GF-D8 (cell line): ENCODE measurements around the gene PUM1.
"Not testable (repeated sequence)": the region's sequence is repeated elsewhere in the genome, so short reads cannot be mapped to it uniquely, and the experiment has no call there.

Experiments
- DNase-seq: peaks from one replicate; lab custom pipeline; 2025; lab: John Stamatoyannopoulos, UW

PUM1 gene

DNA sequence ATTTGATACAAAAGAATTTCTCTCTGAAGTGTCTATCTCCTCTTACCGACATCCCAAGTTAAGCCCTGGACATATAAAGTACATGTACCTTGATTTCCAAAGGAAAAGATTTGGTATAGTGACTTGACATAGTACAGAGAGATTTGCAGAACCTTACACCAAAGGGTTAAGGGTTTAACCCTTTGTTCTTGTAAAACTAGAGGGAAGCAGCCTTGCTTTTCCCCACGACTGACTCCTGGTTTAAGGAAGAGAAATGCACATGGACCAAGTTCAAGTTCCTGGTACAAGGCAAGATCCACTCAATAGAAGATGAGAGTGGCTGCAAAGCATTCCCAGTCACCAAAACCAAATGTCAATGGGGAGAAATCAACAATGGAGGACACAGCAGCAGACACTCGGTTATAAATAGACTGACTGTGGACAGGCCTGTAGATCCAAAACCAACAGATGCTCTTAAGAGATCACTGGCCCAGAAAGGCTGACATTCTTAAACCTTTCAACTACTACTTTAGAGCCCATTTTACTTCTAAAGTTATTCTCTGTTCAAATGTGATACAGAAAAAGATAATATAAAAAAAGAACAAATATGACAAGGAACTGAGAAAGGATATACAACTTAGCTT lies 69.4 kb downstream of the PUM1 start:
- no peak for DNase-seq

DNA sequence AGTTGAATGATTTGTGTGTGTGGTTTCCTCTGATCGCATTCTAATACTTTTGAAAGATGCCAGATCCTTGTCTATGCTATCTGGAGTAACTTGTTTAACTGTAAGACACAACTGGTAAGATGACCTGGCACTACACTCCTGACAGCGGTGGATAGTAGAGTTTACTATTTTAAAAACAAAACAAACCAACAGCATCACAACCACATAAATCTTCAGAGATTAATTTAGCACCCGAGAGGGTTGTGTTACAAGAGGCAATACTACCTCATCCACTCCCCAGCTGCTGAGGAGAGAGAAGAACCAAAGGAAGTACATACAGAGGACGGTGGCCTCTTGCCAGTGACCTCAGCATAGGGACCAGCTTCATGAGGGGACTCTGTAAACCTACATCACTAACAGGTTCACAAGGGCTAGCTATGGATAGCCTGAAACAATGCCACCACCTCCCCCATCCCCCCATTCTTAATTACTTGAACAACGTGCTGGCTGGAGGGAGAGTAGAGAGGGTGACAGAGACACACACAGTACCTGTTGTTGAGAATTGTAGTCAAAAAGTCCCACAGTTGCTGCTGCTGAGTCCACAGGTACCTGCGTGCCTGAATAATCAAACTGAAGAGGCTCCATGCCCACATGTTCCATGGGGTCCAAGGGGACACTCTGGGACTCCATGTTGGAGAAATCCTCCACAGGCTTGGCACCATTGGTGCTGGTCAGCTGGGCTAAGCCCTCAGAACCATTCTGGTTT lies 73.5 kb downstream of the PUM1 start:
- DNase-seq = no peak

DNA sequence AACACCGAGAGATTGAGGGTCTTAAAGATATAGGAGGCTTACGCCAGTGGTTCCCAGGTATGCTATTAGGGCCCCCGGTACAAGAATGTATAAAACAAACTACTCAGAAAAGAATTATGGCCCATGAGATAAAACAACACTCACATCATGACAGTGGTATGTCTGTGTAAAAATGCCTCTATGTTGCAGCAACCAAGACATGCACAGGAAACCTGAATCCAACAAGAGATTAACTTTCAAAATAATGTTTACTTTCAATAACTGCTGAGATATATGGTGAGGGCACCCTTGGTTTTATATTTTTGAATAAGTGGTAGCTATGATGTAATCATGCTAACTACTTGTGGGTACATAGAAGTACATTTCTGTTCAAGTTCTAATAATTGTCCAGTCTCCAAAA lies 74.9 kb downstream of the PUM1 start:
- no peak for DNase-seq

DNA sequence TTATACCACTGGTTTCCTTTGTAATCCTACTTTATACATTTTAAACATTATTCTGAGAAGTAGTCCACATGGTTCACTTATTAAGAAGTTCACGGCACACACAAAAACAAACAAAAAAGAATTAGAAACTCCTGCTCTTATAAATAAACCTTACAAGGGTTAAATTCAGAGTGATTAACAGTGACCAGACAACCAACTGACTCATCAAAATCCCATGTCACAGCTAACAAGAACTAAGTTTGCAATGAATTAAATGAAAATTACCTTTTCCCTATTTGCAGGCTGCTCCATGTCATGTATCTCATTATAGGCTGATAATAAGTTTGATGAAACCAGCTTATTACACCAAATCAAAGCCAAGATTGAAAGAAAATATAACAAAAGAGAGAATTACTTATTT lies 77.5 kb downstream of the PUM1 start:
- DNase-seq = no peak

DNA sequence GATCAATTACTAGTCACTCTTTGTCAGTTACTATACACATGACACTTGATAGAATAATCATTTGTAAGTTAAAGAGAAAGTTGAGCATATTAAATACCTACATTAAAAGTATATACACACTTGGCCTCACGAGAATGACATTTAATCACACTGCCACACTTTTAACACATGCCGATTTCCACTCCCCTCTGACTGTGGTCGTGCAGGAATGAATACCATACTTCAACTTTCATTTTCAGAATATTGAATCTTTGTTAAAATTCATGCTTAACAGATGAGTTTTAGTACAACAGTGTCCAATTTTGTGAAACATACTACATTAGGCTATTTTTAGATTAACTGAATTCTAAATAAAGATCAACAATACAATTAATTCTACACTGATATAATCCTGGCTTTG lies 78.8 kb downstream of the PUM1 start:
- DNase-seq = no peak

DNA sequence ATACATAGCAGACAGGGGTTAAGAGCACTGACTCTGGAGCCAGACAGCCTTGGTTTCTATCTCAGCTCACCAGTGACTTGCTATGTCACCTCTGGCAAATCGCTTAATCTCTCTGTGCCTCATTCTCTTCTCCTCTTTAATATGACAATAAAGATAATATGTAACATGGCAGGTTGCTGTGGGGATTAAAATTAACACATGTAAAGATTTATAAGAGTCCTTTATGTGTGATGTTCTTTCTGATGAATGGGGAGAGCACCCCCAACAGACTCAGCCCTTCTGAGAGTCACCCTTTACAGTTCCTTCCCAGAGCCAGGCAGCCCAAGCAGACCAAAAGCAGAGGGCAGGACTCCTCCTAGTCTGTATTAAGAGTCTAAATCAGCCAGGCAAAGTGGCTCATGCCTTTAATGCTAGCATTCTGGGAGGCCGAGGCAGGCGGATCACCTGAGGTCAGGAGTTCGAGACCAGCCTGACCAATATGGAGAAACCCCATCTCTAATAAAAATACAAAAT lies 80.5 kb downstream of the PUM1 start:
- DNase-seq = no peak

DNA sequence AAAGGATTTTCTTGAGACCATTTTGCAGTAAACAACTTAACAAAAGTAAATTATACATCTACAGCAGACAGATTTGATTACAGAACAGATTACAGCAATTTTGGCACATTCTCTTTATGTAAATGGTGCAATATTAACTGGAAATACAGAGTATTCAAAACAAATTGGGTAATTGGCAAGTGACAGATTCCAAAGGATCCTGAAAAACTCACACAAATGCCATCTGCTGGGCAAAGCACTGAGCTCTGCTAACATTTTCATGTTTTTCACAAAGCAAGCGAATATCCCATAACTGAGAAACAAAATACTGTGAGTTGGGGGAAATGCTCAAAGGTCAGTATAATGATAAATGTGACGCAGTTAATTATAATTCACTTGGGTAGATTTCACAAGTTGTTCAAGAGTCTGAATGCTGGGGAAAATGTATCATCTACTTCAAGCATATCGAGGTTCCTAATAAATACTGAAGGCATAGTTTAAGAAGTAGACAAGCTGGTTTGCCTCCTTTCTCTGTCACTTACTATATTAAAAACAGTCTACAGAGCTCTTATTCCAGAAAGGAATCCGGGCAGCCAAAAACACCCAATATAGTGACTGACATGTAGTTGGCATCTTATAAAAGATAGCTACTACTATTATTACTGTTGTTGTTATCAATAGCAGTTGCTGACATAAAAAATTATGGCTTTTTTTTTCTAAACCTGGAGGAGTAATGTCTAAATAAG lies 81.2 kb downstream of the PUM1 start:
- DNase-seq = no peak

DNA sequence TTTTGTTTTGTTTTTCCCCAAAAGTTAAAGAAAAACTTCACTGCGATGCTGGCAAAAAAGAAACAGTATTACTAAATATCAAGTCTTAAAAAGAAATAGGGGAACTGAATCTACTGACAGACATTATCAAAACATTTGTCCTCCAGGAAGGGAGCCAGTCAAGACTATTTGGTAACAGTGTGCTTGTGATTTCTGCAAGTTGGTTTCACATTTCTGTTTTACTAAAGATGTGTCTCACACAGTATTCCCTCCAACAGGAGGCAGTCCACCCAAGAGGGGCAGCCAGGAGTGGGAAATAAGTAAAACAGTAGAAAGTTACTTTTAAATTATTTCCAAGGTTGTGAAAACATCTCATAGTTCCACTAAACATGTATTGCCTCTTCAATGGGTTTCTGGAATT lies 82.6 kb downstream of the PUM1 start:
- no peak for DNase-seq

DNA sequence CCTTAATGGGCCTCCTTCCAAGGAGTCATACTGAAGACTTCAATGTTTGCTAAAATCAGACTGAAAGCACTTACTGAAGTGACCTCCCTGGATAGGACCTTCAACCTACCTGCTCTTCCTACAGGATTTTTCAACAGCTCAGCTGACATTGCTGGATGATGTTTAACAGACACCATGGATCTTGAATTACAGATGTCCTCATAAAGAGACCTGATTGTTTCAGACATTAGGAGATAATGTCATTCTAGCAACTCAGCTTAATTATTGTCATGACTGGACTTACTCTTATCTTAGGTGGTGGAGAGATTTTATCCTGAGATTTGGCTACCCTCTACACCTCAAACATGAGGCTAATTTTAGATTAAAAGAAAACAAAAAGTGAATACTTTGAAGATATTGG lies 83.1 kb downstream of the PUM1 start:
- no peak for DNase-seq

DNA sequence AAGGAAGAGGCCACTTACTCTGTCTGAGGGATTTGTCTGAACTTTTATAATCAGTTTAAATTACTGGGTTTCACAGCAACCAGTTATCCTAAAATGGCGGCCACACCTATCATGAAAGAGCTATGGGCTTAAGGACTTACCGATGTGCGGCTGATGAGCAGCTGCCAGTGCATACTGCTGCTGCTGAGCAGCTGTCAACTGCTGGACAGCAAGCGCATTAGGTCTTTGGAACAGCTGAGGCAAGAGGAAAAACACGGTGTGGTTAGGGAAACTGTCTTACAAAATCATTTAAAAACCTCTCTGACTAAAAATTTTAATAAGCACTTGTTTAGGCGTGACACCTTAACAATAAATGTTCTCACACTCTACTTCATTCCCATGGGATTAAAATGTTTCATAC lies 84.3 kb downstream of the PUM1 start:
- DNase-seq = no peak

DNA sequence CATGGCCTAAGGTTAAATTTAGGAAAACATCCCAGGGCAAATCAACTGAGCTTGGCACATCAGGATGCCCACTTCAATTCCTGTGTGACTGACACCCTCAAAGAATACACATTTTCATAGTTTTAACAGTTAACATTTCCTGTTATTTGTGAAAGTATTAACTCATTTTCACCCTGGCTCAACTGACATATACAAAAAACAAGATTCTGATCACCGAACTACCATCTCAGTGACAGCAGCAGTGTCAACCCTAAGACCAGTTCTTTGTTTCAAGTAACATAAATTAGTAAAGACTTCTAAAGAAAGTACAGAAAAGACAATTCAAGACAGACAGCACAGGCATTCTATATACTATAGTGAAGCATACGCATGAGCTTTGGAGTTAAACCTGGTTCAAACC lies 88.0 kb downstream of the PUM1 start:
- no peak for DNase-seq

DNA sequence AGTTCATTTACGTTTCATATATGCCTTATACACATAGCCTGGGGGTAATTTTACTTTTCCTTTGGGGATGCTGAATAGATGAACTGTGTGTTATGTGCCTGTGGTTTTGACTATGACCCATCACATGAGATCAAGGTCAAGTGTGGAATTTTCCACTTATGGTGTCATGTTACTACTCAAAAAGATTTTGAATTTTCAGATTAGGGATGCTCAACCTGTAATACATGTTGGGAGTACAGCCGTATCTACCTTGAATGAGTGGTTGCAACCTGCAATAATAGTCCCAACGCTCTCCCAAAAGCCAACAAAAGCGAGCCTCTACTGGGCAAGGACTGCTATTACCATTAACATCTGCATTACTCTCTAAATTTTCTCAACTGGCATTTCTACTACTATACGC lies 88.4 kb downstream of the PUM1 start:
- no peak for DNase-seq

DNA sequence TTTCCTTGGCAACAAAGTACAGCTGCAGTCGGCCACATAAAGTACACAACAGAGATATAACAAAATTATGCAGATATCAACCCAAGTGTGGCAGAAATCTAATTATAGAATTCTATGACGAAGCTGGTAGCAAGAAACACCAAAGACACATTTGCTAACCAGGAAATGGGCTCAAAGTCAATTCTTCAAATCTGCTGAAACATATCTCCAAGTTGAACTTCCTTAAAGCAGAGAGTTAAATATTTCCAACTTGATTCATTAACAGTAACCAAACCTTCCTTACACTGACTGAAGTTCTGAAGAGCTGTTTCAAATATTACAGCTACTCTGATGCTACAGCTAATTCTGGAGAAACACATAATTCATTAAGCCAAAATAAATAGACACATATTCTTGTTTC lies 89.4 kb downstream of the PUM1 start:
- DNase-seq = no peak

DNA sequence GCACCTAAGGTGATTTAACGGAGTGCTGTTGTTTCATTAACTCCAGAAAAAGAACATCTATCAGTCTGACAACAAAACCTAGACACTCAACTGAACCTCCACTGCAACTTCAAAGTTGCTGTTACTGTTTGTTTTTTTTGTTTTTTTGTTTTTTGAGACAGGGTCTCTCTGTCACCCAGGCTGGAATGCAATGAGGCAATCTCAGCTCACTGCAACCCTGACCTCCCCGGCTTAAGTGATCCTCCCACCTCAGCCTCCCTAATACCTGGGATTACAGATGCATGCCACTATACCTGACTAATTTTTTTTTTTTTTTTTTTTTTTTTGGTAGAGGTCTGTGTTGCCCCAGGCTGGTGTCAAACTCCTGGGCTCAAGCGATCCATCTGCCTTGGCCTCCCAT lies 90.3 kb downstream of the PUM1 start:
- DNase-seq = no peak

DNA sequence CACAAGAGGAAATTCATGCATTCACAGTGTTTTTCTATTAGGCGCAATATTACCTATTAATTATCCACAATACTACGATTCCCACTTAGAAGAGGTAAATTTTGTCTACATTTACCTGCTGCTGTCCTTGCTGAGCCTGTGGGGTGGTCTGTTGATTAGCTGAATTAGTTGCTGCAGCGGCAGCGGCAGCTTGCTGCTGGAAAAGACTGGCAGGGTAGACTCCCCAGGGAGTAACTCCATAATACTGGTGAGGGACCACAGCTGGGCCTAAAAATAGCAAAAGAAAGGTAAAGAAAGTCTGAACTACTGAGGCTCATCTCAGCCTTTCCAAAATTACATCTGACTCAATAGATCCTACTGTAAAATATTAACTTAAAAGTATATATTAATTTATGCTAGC lies 91.0 kb downstream of the PUM1 start:
- DNase-seq = no peak

DNA sequence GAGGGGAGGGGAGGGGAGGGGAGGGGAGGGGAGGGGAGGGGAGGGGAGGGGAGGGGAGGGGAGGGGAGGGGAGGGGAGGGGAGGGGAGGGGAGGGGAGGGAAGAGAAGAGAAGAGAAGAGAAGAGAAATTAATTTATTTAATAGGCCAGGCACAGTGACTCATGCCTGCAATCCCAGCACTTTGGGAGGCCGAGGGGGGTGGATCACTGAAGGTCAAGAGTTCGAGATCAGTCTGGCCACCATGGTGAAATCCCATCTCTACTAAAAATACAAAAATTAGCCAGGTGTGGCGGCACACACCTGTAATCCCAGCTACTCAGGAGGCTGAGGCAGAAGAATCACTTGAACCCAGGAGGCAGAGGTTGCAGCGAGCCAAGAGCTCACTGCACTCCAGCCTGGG lies 93.2 kb downstream of the PUM1 start:
- DNase-seq = not testable (repeated sequence)

DNA sequence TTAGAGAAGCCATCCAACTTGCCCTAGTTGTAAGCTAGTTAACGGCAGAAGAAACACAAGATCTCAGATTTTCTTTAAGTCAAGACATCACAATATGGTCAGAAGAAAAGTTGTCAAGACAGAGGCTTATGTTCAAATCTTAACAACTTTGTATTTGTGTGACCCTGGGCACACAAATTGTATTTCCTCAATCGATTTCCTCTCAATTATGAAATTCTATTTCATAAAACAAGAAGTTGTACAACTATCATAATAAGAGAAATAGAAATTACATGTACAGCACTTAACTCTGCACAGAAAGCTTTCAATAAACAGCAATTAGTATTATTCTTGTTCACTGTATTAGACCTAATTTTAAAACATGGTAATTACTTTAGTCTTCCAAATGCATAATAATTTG lies 94.0 kb downstream of the PUM1 start:
- DNase-seq = no peak

DNA sequence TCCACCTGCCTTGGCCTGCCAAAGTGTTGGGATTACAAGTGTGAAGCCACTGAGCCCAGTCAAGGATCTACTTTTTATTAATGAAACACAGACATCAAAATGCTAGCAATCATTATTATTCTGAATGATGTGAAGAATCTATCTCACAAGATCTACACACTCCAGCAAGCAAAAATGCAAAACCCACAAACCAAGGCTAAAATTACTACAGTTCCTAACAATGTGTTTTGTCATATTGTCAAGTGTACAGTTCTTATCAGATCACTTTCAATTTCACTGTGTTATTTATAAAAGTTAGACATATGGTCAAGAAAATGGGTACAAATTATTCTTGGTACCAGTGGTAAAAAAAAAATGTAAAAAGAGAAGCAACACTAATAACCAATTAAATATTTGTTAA lies 95.6 kb downstream of the PUM1 start:
- no peak for DNase-seq

DNA sequence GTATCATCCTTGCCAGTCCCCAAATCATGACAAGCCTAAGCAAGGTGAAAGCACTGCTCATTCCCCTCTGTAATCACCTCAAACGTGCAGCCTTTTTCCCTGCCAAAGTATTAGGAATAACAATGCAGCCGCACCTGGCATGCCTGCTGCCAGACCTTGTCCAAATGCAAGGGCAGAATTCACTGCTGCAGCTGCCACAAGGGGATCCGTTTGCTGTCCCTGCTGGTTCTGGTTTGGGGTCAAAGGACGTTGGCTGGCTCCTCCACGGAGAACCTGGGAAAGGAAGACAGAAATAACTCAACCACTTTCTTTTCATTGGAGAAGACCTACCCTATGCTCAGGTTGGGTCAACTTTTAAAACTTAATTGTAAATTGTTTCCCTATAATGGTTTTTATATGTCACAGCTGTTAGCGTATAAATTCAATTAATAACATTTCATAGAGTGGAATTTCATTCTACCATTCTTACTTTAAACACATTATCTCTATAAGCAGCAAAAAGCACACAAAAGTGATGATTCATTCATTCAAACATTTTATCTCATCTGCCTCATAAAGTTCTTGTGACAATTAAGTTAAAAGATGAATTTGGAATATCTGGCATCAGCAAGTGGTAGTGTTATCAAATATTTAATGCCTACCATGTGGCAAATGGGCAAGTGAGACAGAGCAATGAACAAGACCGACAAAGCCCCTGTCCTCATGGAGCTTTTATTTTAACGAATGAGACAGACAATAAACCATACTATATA lies 97.1 kb downstream of the PUM1 start:
- DNase-seq = no peak

DNA sequence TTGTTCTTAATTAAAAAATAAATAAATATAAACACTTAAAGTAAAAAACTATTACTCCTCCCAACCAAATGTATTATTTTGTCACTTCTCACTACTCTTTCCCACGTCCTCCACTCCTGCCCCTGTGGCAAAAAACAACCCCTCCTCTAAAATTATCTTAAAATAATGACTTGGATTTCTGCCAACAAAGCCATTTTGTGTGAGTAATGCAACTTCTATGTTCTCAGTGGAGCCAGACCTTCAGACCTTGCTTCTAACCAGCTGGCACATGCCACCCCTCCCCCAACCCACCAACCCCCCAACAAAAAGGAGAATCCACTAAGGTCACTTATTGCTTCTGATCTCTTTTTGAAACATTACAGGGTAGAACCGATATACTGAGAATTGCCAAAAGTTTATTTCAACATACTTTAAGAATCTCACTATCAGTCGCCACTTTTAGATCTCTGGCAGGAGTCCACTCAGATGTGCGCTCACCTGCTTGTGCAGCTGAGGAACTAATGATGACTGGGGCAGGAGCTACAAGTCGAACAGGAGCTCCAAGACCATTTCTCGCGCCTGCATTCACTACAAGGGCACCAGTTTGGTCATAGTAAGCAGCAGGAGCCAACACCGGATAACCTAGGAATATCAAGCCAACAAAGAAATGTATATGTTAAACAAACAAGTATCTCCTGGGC lies 98.7 kb downstream of the PUM1 start:
- no peak for DNase-seq

DNA sequence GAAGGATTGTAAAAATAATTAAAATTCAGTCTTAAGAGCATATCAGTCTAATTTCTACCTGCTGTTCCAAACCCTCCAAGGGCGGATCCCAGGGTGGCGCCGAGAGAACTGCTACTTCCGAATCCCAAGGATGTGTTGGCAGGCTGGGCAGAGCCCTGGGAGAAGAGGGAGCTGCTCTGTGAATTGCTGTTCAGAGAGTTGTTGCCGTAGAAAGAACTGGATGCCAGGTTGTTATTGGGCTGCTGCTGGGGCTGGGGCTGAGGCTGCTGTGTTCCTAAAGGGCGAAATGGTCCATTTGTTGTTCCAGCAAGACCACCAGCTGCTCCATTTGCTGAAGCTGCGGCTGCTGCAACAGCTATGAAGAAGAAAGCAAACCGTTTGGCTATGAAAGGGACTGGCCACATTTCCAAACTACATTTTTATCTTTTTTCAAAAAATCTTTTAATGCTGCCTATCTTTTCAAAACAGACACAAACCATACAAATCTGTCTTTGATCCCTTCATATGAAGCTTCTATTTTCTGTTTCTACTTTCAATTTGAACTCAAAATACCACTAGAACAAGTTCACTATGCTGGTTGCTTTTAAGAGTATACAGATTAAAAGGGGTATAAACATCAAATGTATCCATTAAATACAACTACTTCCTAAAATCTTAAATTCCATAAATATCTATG lies 99.5 kb downstream of the PUM1 start:
- no peak for DNase-seq
